ENCODE results near the gene CNTN5.

- TF ChIP-seq GATA2 (CRISPR knock-in tag; IDR thresholded peaks at IDR 0.05) (no peak), GABPA (IDR thresholded peaks at IDR 0.05; ENCODE audit: low read depth) (no peak), REST (IDR thresholded peaks at IDR 0.05; ENCODE audit: low read depth, low read length) (no peak), TCF12 (IDR thresholded peaks at IDR 0.05) (no peak), SMC3 (IDR thresholded peaks at IDR 0.05; ENCODE audit: low read depth, low read length) (no peak), CTCF (IDR thresholded peaks at IDR 0.05) (no peak), EZH2phosphoT487 (IDR thresholded peaks at IDR 0.05; ENCODE audit: borderline replicate concordance, low read depth) (no peak), POLR2AphosphoS5 (IDR thresholded peaks at IDR 0.05; ENCODE audit: low read depth, low read length) (no peak), ZBTB33 (IDR thresholded peaks at IDR 0.05; ENCODE audit: borderline replicate concordance, low read depth) (no peak), CHD2 (IDR thresholded peaks at IDR 0.05; ENCODE audit: low read length, partially characterized antibody) (no peak), RAD21 (IDR thresholded peaks at IDR 0.05; ENCODE audit: low read length) (no peak)
Measured at GRCh38 chr11:99200720-99201119, 180.0 kb downstream of the CNTN5 start.

Data from SK-N-SH (cell line).